LNCaP clone FGC (cell line): ENCODE measurements around the gene SYT7.
A peak's percentile ranks its signal among the peaks of the same experiment; 100 is the strongest.

Experiments used
- DNase-seq: peaks from one replicate; pipeline ENCODE4 v3.0.0-alpha.2; 2011; ENCODE audit warnings: low read depth
- H3K4me3 ChIP-seq: 2 replicates; pipeline ENCODE4 v1.5.1; 2011; ENCODE audit warnings: mild to moderate bottlenecking, low read depth, low read length, control low read depth
- TF ChIP-seq, protein P1 (sequence below): IDR thresholded peaks from 2 replicates; pipeline ENCODE4 v1.5.1; 2012; ENCODE audit warnings: mild to moderate bottlenecking; ENCODE audit not compliant: control insufficient read depth, insufficient read depth; ENCODE audit errors: extremely low read depth

Gene SYT7

DNA sequence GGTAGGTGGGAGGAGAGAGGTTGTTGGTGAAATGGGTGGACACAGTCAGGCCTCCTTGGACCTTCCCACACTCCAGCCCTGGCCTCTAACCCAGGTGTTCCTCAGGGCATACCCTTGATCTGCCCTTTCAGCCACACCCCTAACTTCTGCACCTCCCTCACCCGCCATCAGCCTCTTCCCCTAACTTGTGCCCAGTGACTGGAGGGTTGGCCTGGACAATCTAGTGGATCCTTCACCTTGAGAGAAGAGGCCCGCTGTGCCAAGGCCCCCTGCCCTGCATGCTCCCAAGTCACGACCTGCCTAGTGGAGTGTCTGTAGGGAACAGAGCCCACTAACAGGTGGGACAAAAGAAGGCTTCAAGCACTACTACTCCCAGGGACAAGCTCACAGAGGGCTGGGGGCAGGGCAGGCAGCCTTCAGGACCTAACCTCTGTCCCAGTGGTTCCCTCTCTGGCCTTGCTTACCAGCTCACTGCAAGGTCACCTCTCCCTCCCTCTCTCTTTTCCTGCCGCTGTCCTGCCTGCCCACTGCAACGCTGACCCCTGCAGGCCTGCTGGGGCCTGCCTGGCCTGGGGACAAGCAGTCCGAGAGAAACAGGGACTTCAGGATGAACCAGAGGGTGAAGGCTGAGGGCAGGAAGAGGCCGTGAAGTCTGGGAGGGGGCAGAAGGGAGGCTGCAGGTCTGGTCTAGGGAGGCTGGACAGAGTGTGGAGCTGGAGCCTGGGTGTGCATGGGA, 3.3 kb downstream of the SYT7 start:
- TF ChIP-seq, protein P1, sequence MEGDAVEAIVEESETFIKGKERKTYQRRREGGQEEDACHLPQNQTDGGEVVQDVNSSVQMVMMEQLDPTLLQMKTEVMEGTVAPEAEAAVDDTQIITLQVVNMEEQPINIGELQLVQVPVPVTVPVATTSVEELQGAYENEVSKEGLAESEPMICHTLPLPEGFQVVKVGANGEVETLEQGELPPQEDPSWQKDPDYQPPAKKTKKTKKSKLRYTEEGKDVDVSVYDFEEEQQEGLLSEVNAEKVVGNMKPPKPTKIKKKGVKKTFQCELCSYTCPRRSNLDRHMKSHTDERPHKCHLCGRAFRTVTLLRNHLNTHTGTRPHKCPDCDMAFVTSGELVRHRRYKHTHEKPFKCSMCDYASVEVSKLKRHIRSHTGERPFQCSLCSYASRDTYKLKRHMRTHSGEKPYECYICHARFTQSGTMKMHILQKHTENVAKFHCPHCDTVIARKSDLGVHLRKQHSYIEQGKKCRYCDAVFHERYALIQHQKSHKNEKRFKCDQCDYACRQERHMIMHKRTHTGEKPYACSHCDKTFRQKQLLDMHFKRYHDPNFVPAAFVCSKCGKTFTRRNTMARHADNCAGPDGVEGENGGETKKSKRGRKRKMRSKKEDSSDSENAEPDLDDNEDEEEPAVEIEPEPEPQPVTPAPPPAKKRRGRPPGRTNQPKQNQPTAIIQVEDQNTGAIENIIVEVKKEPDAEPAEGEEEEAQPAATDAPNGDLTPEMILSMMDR, result peak; percentile 53
- no peak for DNase-seq
- H3K4me3 ChIP-seq, result no peak overlapping the region

DNA sequence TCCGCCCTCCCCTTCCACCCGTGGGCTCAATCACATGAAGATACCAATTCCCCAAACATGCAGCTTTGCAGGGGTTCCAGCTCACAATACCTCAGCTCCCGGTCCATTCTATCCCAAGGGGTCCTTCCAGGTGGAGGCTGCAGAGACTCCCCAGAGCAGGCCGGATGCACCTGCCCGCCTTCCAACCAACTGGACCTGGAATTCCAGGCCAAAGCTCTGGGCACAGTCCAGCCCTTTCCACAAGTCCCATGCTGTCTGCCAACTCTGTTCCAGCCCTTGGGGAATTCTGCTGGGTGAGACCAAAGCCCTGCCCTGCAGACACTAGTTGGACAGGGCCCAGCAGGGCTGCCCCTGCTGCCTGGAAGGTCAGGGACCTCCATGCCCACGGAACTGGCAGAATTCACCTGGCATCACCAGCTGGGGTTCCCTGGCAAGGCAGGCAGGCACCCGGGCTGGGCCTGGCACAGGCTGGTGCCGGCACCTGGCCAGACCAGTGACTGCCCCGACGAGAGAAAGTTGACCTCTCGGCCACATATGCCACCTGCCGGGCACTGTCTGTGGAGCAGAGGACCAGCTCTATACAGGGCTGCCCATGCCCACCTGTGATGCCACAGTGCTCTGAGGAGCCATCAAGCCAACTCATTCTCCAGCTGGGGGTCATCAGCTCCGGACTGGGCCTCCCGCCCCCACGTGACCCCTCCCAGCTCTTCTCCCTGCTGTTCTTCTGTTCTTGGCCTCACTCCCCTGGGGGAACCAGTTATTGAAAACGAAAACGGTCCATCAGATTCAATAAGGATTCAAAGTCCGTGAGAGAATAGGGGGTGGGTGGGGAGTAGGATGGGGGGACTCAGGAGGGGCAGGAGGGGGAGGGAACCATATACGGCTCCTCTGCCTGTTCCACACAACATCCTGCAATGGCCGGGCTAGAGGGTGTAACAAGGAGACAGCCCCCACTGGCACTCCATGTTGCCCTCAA, 4.7 kb downstream of the SYT7 start:
- DNase-seq, result no peak
- H3K4me3 ChIP-seq, result no peak overlapping the region
- TF ChIP-seq, protein P1, result peak; percentile 55

DNA sequence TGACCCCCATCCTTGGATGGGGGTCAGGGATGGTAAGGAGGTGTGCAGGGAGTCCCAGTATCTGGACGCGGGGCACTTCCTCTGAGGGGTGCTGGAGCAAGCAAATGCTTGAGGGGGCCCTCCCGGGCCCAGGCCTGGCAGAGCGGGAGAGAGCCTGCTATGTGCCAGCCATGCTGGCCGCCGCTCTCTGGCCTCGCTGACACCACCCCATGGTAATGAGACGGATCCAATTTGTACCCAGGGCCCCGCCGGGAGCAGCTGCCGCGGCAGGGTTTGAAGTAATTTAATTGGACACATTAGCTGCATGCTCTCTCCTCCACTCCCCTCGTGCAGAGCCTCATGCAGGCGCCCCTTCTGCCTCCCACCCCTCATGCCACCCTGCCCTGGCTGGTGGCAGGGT, 6.3 kb downstream of the SYT7 start:
- TF ChIP-seq, protein P1, result no peak
- no peak for DNase-seq
- H3K4me3 ChIP-seq, result no peak overlapping the region

DNA sequence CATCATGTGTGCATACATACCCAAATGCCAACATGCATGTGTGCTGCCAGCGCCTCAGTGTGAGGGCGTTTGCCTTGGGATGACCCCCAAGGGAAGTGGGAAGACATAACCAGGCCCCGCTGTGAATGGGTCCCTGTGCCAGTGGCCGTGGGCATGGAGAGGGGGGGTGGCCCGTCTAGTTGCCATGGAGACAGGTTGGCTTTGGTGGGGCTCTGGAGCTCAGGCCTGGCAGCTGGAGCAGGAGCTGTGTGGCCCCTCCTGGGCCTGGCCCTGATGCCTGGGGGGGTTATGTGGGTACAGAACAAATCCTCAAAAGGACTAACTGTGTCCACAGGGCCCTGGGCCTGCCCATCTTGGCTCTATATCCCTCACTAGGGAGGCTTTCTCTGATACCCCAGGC, 8.0 kb downstream of the SYT7 start:
- TF ChIP-seq, protein P1, result no peak
- DNase-seq, result no peak
- no peak overlapping the region for H3K4me3 ChIP-seq

DNA sequence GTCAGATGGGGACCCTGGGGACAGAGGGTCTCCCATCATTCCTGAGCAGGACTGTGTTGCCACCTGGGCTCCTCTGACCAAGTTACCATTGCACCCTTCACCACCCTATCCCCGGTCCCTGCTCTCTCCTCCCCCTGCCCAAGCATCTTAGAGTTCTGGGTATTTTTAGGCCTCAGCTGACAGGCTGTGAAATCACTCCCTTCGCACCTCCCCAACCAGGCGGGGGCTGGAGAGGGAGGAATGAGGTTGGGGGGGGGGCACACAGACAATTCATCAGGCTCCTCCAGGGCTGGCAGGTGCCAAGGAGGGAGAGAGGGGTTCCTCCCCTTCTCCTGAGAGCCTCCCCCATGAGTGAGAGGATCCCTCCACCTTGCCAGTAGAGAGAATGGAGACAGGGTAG, 9.0 kb downstream of the SYT7 start:
- TF ChIP-seq, protein P1, result no peak
- DNase-seq, result no peak
- H3K4me3 ChIP-seq, result no peak overlapping the region

DNA sequence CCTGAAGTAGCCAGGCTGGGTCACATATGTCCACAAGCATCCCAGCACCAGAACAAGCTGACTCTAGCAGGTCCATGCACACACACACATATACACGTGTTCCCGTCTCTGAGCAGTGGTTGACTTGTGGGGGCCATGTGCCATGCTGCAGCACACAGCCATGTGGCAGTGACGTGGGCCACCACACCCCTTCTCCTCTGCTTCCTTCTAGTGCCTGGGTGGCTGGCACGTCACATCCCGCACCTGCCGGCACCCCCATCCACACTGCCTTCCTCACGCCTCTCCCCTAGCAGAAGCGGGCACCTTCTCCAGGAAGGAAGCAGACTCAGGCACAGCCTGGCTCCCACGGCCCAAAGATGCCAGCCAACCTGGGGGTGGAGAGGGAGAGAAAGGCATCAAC, 9.5 kb downstream of the SYT7 start:
- TF ChIP-seq, protein P1, result no peak

More for the DNA sequence above, 9.5 kb downstream of the SYT7 start:
- no peak for DNase-seq
- H3K4me3 ChIP-seq, result no peak overlapping the region
